ENCODE results near the gene TMEM63C.

DNA sequence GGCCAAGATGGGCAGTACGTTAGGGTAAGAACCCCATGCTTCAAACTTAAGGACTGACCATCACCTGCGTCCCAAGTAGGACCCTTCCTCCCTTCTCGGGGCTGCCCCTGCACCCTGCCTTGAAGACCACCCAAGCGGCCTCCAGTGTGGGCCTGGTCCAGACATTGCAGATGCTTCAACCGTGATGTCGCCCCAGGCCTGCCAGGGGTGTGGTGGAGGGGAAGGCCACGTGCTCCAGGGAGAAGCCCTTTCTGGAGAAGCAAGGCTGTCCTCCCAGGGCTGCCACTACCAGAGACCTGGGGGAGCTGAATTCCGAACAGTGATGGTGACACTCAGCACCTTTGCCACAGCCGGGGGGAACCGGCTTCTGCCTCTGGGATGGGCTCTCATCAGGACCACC lies 76.1 kb downstream of the TMEM63C start:
- TF ChIP-seq TEAD4 (IDR thresholded peaks at IDR 0.05) (no peak), EP300 (IDR thresholded peaks at IDR 0.05; ENCODE audit: borderline replicate concordance) (no peak)
- TF ChIP-seq, protein P1, sequence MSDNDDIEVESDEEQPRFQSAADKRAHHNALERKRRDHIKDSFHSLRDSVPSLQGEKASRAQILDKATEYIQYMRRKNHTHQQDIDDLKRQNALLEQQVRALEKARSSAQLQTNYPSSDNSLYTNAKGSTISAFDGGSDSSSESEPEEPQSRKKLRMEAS (IDR thresholded peaks at IDR 0.05), result no peak
